DMS79 (cell line): ENCODE data around the gene PEF1.
A peak's percentile ranks its signal among the peaks of the same experiment; 100 is the strongest.

Experiments used
- DNase-seq: peaks from one replicate; lab custom pipeline; 2025; lab: John Stamatoyannopoulos, UW

The PEF1 gene

DNA sequence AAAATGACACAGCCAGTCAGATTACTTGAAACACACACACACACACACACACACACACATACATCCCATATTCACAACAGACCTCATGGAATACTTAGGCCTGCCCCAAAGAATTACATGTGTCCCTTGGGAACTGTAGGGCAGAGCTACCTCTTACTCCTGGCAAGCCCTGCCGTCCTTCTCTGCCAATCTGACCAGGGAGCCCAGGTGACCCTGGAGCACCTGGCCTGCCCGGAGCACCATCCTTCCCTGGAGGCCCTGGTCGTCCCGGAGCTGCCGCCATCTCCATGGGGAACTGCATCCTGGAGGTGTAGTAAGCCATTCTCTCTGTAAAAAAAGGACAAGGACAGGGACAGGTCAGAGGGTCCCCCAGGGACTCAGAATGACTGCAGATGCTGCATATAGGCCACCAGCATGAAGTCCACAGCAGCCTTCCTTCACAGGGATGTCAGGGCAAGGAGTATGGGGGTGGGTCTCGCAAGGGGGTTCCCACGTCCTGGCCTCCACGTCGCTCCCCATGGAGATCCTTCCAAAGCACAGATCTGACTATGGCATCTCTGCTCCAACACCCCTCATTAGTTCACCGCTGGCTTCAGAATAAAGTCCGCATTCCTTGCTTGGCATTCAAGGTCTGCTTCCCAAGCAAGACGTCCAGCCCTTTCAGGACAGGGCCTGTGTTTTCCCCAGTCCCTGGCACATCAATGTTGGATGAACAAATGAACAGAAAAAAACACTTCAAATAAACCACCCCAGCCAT lies 9.2 kb upstream of the PEF1 start:
- DNase-seq: no peak

DNA sequence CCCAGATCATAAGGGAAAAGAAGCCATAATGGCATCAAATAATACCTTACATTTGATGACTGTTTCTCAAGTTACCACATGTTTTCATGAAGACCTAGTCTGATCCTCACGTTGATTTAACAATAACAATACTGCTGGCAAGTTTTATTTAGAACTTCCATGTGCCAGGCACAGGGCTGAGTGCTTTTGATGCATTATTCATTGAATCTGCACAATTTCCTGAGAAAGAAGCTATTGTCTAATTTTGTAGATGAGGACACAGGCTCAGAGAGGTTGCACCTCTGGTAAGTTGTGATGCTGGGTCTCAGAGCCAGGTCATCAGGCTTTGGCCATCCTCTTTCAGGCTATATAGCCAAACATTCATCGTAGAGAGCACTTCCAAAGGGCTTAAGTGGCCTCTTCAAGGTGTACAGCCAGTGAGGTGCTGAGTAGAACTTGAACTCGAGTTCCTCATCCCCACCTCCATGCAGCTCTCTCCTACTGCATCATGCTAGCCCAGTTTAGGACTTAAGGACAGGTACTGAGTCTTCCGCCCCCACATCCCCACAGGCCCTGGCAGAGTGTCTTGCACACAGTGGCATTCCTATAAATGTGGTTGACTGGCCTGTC lies 8.3 kb upstream of the PEF1 start:
- no peak for DNase-seq

DNA sequence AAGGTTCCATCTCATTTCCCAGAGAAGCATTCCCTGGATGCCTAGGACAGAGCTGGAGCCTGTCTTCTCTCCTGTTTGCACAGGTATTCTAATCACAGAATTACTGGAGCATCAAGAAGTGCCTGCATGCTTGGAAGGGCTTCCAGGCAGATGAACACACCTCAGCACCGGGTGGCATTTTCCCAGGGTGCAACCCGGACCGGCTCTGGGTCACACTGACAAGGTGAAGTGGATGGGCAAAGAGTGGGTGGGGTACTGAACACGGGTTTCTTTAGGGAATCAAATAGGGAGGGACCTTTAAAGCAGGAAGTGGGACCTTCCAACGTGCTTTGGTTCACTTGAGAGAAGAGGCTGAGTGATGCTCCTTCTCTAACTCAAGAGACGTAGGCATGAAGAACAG lies 7.1 kb upstream of the PEF1 start:
- no peak for DNase-seq

DNA sequence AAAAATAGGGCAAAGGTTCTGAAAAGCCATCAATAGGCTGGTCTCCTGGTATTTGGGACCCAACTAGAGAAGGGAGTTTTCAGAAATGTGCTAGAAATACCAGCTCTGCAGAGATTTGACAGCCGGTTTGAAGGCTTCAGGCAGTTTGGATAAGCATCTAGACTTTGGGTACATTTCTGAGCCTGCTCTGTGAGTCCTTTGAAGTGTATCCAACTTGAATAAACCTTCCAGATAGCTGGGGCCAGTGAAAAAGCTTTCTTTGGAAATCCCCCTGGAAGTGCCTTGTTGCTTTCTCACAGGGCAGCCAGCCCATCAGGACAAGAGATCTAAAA lies 6.4 kb upstream of the PEF1 start:
- no peak for DNase-seq

DNA sequence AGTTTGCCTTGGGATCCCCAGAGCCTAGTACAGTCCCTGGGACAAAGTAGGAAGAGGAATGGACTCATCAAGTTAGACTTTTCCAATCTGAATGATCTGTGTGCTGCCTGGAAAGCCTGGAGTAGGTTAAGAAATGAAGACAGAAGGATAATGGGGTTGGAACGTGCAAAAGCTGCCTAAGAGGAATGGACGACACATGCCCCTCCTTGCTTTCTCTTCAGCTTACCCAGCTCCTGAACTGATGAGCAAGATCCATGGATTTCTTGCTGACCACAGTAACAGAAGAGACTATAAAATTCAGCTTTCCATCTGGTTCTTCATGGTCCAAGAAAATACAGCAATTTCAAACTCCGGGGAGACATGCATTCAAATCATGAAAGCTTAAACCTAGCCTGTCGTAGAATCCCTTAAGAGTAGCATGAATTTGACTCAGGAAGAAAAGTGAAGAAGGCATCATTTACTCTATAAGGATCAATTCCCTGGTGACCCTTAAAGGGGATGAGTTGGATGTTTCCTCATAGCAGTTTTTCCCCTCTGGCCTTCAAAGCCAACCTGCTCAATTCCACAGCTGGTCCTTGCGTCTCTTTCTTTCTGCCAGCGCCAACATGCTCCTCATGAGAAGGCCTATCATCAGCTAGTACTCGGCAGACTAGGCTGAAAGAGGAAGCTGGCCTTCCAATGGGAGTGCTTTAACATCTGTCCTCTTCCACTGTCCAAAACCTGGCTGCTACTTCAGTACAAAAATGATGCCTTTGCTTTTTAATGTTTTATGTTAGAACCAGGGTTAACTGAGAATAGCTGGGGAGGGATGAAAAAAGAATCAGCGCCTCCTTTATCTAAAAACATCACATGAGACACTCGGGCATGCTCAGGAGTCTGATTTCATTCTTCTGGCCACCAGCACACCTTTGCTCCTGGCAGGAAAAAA lies 5.7 kb upstream of the PEF1 start:
- no peak for DNase-seq

DNA sequence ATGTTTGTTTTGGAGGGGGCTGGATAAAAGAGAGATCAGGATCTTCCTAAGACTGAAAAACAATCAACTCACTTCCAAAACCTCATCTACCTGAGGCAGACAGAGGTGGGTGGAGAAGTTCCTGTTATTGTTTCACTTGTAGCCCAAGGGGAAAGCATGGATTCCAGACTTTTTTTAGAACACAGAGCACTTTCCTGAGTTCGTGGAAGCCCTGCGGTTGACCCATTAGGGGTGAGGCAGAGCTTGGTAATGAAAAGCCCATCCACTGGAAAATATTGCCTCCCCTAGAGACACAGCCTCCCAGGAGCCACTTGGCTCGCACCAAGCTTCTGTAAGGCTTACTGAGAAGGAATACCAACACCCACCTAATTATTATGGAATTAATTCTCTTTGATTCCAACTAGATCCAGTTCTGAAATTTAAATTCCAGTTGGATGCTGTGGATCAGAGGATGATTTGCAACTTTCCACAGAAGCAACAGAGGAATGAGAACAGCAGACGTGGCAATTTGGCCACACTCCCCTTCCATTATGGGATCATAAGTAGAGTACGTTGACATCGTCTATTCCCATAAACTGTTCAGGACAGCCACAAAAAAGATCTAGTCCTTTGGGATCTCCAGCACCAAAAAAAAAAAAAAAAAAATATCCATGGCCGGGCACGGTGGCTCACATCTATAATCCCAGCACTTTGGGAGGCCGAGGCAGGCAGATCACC lies 4.1 kb upstream of the PEF1 start:
- DNase-seq: no peak

DNA sequence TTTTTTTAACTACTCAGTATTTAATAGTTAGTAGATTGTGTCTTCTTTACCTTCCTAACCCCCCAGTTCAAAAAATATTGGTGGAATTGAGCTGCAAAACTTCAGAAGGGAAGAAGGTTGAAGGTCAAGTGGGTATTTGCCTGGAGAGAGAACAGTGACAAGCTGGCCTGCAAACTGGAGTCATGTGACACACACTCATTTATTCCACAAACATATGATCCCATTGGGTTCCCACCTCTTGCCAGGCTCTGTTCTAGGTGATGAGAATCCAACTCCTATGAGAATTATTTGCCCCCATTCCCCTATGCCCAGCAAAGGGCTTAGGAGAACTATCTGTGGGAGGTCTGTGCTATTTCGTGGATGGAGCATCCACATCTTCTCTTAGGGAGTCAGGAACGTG lies 3.5 kb upstream of the PEF1 start:
- no peak for DNase-seq

DNA sequence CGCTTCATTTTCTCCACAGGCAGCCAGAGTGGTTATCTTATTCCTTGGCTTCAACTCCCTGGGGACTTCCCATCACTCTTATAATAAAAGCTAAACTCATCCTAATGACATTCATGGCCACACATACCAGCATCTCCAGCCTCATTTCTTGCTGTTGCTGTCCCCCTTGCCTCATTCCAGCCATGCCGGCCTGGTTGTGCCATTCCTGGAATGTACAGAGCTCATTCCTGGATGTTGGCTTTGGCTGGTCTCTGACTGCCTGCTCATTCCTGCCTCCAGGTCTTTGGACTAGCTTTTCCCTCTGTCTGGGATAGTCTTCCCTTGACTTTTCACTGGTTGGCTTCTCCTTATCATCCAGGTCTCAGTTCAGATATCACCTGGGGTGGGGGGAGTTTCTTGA lies 2.4 kb upstream of the PEF1 start:
- DNase-seq: no peak

DNA sequence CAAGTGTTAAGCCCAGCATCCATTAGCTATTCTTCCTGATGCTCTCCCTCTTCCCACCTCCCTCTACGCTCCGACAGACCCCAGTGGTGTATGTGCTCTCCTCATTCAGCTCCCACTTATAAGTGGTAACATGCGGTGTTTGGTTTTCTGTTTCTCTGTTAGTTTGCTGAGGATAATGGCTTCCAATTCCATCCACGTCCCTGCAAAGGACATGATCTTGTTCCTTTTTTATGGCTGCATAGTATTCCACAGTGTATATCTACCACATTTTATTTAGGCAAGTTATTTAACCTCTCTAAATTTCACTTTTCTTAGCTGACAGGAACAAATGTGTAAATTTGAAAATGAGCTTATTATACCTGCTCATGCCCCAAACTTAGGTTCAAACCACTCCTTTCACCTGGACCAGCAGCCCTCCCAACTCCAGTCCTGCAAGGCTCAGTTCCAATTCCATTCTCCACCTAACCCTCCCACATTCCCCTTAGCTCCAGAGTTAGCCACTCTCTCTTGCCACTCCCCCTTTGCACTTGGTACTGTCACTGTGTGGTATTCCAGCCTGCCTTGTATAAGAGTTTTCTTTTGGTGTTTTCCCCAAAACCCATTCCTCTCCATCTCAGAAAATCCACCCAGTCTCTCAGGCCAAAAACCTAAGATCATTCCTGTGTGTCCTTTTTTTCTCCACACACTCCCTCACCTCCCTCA lies 1.7 kb upstream of the PEF1 start:
- DNase-seq: no peak

DNA sequence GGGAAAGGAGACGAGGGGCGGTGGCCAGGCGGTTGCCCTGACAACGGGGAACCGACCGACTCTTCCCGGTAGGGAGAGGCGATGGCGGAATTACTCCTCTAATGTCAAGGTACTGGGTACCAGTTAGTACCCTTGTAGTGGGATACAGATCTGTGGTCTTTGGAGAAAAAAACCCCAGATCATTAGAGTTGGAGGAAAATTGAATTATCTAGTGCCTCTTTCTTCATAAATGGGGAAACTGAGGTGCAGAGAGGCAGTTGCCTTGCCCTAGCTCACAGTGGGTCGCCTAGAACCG lies 545 bp upstream of the PEF1 start:
- DNase-seq: no peak

DNA sequence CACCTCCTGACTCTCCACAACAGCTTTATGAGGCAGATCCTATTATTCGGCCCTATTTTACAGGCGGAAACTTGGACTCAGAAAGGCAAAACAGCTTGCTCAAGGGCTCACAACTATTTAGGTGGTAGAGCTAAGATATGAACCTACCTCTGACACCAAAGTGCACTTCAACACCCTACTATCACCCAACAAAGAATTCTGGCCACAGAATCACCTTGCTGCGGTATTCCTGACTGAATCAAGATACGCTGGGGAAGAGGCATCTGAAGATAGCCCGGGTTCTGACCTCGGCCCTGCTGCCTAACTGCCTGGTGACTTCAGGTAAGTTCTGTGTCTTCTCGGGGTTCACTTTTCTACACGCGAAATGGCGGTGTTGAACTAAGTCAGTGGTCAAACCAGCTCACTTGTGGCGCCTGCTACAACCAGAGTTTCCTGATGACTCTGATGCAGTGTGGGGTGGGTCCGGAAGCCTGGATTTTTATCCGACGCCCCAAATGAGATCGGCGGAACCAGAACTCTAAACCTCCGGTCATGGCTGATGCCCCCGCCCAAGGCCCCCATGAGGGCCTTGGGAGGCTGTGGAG lies 608 bp downstream of the PEF1 start:
- no peak for DNase-seq

DNA sequence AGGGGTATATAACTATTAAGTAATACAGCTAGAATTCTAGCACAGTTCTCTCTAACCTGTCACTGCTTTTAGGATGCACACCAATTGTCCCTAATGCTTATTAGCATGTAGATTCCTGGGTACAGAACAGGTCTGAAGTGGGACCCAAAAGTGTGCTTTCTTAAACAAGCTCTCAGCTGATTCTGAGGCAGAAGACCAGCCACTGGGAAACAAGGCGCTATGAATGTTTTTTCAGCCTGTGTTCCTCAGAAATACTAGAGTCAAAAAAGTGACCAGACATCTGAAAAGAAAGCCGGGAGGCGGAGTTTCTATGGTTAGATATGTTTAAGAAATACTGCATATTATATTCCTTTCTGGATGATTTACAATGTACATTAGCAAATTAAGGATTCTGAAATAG lies 1.8 kb downstream of the PEF1 start:
- DNase-seq: no peak

DNA sequence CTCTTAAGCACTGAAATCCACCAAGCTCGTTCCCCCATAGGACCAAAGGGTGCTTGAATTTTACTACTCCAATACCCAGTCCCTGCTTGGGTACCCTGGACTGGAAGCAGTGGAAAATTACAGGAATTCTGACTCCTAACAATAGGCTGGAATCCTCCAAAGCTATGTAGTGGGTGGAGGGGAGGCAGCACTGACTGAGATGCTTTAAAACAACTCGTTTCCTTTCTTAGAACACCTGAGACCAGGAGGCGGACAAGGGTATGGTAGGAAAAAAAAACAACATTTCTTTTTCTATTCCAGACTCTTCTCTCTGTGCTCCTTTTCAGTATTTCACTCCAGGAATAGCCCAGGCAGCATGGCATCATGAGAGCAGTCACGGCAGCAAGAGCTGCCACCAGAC lies 2.3 kb downstream of the PEF1 start:
- DNase-seq: no peak

DNA sequence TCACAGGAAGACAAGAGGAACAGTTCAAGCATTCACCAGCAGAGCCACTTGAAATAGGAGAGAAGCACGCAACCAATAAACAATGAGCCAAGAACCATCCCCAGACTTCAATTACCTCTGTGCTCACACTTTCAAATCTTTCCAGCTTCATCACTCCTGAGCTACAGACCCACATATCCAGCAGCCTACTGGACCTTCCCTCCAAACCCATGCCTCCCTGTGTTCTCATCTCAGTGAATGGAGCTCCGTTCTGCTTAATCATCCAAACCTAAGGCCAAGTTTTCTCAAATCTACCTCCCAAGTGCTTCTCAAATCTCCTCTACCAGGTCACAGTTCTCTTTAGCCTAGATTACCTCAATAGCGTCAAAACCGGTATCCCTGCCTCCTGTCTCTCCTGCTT lies 3.7 kb downstream of the PEF1 start:
- DNase-seq: peak; percentile 40

DNA sequence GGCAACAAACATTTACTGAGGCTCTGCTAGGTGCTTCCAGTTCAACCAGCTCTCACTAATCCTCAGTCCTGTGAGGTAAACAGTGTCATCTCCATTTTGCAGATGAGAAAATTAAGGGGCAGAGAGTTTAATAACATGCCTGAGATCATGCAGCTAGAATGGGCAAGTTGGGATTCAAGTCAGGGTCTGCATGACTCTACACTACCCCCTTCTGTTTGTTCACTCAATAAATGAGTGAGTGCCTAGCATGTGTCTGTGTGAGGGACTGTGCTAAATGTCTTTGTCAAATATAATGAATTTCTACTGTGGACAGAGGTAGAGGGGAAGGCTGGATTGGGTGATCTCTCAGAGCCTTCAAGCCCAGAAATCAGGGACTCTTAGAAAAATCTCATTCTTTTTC lies 4.5 kb downstream of the PEF1 start:
- no peak for DNase-seq

DNA sequence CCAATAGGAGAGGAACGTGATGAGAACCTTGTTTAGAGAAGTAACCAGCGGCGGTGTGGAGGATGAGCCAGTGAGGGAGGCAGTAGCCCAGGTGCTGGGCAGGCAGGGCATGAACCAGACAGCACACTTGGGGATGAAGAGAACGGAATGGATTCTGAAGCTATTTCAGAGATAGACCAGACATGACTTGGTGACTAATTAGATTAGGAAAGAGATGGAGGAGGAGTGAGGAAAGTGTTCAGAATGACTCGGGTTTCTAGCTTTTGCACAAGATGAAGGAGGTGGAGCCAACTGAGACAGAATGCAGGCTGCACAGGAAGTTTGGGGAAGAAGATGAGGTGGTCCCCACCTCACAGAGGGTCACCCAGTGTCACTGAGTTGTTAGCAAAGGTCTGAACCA lies 5.1 kb downstream of the PEF1 start:
- DNase-seq: no peak

DNA sequence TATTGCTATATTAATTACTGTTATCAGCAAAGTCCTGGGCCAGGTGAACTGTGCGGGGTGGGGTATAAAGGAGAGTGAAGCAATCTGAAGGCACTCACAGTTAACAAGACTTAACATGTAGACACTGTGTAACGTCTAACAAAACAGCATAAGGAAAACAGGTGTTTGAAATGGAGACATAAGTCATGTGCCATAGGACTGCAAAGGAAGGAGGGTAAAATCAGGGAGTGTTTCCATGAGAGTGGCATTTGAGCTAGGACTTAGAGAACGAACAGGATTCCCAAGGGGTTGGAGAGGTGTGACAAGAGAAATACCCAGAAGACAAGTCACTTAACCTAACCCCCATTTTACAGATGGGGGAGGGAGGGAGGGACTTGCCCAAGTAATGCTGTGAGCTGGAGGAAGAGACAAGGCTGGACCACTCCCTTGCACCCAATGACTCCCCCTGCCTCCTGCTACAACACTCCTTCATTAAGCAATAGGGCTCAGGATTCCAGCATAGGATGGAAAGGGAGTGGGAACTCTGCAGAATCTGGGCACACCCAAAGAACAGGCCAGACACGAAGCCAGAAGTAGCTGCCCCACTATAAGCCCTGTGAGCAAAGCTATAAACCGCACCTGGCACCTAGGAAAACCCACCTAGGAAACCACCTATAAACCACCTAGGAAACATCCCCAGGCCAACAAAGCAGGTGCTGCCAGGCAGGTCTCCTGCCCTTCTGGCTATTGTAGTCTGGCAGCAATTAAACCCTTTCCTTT lies 6.6 kb downstream of the PEF1 start:
- DNase-seq: no peak

DNA sequence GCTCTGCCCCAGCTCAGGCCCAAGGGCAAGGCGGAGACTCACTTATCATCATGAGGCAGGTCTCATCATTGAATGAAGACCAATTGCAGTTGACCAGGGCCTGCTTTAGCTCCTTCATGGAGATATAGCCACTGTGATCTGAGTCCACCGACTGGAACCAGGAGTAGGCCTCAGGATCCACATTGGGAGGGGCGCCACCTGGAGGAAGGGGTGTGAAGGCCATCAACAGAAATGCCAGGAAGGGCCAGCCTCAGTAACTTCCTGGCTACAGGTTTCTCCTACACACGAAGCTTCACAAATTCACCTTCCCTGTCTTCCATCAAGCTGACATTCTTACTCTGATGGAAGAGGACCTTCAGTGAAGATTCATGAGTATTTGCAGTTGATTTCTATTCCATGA lies 11.6 kb downstream of the PEF1 start:
- DNase-seq: no peak

DNA sequence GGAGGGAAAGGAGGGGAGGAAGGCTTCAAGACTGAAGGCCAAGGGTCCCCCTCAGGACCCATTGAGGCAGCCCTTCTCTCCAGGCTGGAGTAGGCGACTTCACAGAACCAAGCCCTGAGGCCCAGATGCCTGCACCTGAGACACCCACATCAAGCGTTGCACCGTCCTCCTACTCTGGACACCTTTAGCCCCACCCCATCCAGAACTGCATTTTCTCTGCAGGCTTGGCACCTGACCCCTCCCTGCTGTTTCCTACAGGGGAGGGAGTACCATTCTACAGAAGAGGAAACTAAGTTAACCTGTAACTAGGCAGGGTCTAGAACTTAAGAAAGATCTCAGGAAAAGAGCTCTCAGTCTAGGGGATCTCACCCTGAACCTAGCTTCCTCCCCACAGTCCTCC lies 12.0 kb downstream of the PEF1 start:
- DNase-seq: no peak

DNA sequence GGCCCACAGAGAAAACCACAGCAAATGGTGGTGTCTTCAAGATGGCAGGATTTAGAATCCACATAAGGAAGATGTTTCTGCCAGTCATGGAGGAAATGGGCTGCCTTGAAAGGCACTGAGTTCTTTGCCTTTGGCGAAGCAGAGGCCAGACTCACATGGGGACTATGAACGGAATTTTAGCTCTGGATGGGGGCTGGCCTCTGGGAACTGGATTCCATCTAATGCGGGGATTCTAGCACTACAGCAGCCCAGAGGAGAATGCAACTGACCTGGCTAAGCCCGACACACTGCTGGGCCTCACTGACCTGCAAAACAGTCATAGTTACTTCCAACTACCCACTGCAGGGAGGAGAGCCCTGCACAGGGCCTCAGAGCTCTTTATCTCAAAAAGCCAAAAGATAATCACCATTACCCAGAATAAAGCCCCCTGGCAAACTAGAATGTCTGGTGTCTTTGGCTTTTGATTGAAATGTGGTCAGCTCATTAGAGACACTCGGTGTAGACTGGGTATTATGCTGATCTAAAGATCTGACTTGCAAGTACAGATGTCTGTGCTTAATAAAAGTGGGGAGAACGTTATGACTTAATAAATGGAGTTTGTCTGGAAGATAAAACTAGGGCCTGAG lies 15.6 kb downstream of the PEF1 start:
- no peak for DNase-seq
